C4-2B (cell line): ENCODE data around the gene ELOVL2.

Source experiments
- ZFX ChIP-seq: fragments of 450-650 bp; IDR thresholded peaks from 2 replicates; pipeline ENCODE4 v1.6.1; 2017
- TF ChIP-seq, protein P1 (sequence below): fragments of 450-650 bp; conservative IDR thresholded peaks from 2 replicates; pipeline ENCODE4 v1.5.1; 2017; ENCODE audit warnings: mild to moderate bottlenecking

GRCh38 chr6:11040134-11040533 is 4.0 kb downstream of the ELOVL2 start:
- TF ChIP-seq, protein P1, sequence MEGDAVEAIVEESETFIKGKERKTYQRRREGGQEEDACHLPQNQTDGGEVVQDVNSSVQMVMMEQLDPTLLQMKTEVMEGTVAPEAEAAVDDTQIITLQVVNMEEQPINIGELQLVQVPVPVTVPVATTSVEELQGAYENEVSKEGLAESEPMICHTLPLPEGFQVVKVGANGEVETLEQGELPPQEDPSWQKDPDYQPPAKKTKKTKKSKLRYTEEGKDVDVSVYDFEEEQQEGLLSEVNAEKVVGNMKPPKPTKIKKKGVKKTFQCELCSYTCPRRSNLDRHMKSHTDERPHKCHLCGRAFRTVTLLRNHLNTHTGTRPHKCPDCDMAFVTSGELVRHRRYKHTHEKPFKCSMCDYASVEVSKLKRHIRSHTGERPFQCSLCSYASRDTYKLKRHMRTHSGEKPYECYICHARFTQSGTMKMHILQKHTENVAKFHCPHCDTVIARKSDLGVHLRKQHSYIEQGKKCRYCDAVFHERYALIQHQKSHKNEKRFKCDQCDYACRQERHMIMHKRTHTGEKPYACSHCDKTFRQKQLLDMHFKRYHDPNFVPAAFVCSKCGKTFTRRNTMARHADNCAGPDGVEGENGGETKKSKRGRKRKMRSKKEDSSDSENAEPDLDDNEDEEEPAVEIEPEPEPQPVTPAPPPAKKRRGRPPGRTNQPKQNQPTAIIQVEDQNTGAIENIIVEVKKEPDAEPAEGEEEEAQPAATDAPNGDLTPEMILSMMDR = no peak
- TF ChIP-seq ZFX = no peak
